ENCODE data around the gene CLK2.
"Not testable (repeated sequence)": the region's sequence is repeated elsewhere in the genome, so short reads cannot be mapped to it uniquely, and the experiment has no call there.

DNA sequence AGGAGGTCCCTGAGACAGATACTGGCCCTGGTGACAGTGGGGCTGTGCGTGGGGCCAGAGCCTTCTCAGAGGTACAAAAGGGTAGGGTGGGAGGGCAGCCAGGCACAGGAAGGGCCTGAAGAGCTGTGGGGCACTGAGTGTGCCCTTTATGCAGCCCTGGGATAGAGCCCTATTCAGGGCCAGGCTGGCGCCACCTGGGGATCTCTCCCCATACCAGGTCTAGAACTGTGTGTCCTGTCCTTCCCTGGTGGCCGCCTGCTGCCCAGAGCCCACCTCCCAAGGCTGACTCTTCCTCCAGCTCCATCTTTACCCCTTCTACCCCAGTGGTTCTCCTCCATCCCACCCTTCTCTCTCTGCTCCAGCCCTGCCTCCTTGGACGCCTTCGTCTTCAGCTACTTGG, 39.8 kb downstream of the CLK2 start:
- TF ChIP-seq, protein P1, sequence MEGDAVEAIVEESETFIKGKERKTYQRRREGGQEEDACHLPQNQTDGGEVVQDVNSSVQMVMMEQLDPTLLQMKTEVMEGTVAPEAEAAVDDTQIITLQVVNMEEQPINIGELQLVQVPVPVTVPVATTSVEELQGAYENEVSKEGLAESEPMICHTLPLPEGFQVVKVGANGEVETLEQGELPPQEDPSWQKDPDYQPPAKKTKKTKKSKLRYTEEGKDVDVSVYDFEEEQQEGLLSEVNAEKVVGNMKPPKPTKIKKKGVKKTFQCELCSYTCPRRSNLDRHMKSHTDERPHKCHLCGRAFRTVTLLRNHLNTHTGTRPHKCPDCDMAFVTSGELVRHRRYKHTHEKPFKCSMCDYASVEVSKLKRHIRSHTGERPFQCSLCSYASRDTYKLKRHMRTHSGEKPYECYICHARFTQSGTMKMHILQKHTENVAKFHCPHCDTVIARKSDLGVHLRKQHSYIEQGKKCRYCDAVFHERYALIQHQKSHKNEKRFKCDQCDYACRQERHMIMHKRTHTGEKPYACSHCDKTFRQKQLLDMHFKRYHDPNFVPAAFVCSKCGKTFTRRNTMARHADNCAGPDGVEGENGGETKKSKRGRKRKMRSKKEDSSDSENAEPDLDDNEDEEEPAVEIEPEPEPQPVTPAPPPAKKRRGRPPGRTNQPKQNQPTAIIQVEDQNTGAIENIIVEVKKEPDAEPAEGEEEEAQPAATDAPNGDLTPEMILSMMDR (IDR thresholded peaks at IDR 0.05): not testable (repeated sequence)
- TF ChIP-seq POLR2AphosphoS5 (IDR thresholded peaks at IDR 0.05): not testable (repeated sequence)
